IPS-NIHi7 (cell line): Measurements from ENCODE around the gene FOXN3.
"Not testable (repeated sequence)": the region's sequence is repeated elsewhere in the genome, so short reads cannot be mapped to it uniquely, and the experiment has no call there.

ENCODE experiments used
- DNase-seq: peaks from one replicate; pipeline ENCODE4 v3.0.0; 2012; ENCODE audit warnings: mixed read lengths; ENCODE audit errors: extremely low spot score

Gene FOXN3

DNA sequence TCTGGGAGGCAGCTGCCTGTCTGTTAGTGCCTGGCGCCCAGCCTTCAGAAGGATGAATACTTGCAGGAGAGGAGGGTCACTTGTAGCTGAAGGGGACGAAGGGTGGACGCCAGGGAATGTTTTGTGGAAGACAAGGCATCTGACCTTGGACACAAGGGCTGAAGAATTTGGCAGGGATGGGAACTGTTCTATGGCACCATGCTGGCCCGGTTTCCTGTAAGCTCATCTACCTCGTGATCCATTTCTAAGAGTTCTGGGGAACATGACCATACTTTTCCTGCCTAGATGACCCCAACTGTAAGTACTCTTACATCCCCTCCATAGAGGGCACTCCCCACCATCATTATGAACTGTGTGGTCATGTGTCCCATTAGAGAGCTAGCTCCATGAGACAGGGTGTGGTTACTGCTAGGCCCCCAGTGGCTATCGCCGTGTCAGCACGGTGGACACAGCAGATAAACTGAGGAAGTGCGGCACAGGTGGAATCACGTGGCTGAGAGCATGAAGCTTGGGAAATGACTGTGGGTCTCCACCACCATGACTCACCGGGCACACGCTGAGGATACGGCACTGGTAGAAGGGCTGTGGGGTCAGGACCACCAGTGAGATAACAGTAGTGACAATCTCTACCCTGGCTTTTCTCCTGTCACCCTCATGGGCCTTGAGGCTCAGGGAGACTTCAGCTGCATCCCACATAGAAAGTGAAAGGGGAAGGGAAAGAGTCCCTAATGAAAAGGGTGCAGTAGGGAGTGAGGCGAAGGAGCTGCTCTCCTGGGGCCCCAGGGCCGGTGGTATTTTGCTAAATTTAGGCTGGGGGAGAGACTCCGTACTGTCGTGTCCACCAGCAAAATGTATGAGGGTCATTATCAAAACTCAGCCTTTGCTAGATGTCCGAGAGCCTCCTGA is 252.6 kb downstream of the FOXN3 start:
- DNase-seq, result no peak

DNA sequence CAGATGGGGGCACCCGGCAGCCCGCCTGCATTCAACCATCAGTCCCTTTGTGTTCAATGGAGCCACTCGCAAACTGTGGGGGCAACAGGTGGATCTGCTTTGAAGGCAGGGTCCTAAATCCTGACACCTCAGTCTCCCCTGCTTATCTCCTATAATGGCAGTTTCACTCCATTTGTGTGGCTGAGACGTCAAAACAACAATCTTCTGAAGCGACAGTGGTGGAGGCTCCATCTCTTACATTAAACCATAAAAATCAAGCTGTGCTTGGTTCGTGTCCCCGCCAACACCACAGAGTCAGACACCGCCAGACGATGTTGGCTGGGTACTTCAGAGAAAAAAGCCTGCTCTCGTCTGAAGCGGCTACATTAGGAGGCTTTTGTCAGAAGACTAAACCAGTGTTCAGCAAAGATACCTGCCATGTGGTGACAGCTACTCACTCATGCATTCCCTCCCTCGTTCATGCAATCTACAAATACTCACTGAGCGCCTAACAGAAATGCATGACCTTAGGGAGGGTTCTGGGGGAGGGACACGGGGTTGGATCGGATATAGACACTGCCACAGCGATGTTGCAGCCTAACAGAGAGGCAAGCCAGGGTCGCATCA is 253.9 kb downstream of the FOXN3 start:
- DNase-seq, result no peak

DNA sequence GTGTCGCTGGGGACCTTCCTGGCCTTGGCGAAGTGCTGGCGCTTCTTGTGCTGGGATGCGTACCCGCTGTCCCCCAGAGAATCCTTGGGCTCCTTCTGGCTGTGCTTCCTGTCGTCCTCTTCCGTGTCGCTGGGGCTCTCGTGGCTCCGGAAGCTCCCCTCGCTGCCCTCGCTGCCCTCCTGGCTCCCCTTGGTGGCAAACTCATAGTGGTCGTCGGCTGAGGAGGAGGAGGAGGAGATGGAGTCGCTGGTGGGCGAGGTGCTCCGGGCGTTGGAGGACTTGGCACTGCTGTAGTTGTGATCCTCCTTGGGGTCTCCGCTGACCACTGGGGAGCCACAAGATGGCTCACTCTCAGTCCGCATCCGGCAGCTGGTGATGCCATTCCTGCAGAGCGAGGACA is 254.4 kb downstream of the FOXN3 start:
- no peak for DNase-seq

DNA sequence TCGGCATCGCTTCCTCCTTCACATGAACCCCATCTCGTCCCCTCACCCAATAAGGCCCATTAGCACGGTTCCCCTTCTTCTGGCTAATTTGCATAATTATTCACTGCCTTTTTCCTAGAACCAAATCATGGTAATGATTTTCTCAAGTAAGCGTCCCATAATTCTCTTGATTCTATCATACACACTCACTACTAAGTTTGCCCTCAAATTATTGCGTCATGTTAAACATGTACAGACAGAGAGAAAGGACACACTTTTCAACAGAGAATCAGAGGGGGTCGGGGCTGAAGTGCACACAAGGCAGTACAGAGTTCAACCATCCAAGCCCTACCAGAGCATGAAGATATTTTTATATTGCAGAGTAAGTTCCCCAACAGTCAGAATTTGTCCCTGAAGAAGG is 256.6 kb downstream of the FOXN3 start:
- DNase-seq, result no peak

DNA sequence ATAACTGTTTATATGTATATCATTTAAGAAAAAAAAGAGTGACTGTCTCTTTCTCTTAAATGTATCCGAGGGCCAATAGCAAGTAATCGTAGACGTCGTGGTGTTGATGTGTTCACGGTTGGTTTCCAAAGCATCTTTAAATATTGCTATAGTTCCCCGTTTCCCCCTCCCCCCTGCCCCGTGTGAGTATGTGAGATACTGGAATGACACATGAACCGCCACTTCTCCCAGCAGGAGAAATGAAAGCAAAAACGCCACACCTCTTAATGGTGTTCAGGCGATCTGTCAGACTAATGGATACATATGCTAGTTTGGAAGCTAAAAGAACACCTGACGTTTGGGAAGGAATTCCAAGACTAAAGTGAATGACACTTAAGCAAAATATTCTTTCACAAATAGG is 258.3 kb downstream of the FOXN3 start:
- DNase-seq, result no peak

DNA sequence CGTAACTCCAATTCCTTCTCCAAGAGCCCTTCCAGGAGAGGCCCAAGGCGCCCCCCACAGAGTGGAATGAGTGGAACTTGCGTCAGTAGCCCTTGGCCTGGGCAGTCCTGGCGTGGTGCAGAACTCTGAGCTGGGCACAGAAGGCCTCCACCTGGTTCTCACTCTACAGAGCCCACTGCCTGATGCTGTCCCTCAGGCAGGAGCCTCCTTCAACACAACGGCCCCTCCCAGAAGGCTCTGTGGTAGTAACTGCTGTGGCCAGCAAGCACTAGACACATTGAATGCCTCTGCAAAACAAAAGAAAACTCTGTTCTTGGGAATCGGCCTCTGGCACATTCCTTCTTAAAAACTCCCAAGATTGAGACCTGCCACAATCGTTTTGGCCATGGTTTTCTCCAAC is 258.9 kb downstream of the FOXN3 start:
- DNase-seq, result not testable (repeated sequence)

DNA sequence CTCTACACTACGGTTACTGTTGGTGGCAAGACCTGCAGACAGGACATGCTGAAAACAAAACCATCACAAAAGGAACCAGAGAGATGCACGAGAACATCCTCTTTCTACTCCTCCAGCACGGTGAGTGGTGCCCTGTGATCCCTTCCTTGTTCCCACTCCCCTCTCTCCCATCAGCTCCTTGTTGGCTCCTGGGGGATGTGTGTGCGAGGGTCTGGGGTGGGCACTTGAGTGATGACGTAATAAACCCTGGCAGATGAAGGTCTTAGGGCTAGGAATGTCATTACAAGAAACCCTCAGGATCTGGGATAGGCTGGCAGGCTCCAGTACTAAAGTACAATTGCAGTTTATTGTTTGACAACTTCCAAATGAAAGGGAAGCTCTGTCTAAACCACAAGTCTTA is 261.5 kb downstream of the FOXN3 start:
- DNase-seq, result no peak

DNA sequence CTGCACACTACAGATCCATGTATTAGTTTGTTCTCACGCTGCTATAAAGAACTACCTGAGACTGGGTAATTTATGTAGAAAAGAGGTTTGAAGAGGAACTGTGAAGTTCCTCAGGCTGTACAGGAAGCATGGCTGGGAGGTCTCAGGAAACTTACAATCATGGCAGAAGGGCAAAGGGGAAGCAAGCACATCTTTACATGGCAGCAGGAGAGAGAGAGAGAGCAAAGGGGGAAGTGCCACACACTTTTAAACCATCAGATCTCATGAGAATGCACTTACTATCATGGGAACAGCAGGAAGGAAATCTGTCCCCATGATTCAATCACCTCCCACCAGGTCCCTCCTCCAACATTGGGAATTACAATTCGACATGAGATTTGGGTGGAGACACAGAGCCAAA is 265.3 kb downstream of the FOXN3 start:
- not testable (repeated sequence) for DNase-seq

DNA sequence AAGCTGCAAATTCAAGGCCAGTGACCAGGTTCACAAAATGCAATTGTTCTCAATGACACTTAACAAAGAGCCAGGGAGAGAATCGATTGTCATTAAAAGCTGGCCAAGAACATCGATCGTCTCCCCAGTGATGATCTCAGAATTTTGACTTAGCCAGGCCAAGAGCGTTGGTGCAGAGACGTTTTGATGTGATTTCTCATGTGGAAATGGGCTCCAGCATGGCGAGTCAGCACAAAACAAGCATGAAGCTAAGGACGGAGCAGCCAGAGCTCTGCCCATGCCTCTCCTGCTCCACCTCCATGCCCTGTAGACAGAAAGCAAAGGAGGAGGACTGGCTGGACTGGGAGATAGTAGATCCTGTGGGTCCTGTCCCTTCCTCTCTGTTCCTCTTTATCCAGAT is 270.8 kb downstream of the FOXN3 start:
- no peak for DNase-seq

DNA sequence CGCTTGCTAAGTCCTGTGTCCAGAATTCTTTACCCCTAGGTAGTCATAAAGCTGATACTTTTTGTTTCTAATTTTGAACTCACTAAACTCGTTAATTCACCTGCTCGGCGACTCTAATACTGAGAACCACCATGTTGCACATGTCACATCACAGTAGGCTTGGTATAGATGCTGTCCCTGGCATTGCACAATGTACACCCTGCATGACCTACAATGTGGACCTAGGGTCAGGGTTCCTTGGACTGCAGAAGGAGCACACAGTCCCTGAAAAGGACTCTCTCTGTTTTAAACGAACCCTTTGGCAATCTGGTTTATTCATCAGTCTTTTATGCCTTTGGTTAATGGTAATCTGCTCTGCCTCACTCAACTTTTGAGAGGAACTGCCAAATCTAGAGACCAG is 272.4 kb downstream of the FOXN3 start:
- no peak for DNase-seq

DNA sequence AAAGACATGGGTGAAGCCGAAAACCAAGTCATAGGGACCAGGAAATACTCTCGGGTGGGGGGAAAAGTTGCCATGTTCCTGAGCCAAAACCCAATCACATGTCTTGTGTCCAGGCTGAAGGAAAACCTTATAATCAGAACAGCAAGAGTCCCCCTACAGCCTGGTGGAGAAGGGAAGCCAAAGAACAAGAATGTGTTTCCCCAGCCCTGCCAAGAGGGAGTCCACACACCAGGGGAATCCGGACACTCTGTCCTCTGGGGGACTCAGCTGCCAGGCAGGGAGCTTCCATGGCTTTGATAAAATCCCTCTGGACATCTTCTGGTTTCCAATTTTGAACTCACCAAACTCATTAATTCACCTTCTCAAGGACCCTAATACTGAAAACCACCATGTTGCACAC is 273.0 kb downstream of the FOXN3 start:
- no peak for DNase-seq

DNA sequence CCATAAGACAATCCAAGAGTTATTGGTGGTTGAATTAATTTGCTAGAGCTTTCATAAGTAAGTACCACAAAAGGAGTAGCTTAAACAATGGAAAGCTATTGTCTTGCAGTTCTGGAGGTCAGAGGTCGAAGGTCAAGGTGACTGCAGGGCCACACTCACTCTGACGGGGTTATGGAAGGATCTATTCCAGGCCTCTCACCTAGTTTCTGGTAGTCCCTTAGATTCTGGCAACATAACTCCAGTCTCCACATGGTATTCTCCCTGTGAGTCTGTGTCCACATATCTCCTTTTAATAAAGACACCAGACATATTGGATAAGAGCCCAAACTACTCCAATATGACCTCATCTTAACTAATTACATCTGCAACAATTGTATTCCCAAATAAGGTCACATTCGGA is 273.4 kb downstream of the FOXN3 start:
- DNase-seq, result no peak

DNA sequence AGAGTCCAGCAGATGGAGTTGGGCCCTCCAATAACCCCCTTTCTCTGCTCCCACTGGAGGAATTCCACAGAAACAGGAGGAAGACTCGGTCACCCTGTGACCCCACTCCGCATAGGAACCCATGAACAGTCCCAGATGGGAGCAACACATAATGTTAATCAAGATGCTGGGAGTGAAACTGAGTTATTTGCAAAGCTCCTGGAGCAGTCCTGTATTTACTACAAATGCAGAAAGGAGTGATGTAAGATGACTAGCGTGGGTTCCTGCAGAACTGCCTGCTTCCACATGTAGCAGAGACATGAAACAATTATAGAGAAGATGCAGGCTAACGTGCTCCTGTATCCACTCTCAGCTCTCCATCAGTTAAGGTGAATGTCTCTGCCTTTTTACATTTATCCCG is 274.7 kb downstream of the FOXN3 start:
- no peak for DNase-seq

DNA sequence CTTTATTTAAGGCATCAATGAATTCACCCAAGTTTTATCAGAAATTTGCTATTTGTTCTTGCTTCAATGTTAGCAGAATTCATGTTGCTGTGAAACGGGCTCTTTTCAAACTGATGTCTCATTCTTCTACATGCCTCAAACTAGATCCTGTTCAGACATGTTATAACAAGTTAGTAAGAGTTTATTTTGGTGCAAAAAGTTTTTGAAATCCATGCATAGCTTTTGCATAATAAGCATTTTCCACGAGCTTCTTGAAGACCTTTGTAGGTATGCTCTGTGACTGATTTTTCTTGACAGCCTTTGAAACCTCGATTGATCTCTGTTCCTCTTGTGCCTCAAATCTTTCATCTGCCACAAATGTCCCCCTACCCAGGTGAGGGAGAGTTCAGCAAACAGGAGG is 275.2 kb downstream of the FOXN3 start:
- DNase-seq, result no peak

DNA sequence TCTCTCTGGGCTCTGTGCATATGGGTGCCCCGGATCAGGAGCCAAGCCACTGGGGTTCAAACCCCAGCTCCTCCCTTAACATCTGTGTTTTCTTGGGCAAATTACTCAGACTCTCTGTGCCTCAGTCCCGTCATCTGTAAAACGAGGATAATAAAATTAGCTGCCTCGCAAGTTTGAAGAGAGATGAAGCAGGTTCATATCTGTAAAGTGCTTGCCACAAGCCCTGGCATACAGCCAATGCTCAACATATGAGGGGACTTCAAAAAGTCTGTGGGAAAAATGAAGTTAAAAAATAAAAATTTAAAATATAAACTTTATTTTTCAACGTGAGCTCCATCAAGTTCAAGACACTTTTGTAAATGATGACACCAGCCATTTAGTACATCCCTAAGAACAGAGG is 276.7 kb downstream of the FOXN3 start:
- no peak for DNase-seq

DNA sequence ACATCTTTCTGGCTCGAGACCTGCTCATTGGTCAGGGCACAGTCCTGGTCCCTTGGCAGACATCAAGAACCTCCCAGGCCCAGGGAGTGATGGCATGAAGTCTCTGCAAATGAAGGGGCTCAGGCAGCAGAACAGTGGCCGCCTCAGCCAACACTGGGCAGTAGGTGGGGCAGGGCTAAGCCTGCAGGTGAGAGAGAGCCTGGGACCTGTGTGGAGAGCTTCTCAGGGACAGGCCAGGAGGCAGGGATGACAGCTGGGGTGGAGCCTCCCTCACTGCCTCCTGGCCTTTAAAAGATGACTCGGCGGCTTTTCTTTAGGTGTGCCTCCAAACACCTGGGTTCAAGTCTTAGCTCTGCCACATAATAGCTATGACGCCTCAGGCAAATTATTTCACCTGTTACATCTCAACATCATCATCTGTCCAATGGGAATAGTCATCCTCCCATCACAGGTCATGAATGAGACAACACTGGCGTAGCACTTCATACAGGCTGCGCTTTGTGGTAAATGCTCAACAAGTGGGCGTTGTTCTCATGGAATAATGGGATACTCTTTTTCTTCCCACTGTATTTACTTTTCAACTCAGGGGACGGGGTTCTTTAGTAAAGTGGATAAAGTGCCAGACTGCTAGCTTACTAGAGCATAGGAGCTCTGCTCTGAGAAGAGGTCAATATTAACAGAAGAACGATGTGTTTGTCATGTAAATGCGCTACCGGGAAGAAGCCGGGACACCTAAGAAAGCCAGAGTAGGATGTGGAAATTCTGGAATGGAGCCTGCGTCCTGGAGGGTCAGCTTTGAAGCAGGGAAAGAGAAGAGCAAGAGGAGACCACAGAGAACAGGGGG is 277.4 kb downstream of the FOXN3 start:
- peak; percentile 29 for DNase-seq

DNA sequence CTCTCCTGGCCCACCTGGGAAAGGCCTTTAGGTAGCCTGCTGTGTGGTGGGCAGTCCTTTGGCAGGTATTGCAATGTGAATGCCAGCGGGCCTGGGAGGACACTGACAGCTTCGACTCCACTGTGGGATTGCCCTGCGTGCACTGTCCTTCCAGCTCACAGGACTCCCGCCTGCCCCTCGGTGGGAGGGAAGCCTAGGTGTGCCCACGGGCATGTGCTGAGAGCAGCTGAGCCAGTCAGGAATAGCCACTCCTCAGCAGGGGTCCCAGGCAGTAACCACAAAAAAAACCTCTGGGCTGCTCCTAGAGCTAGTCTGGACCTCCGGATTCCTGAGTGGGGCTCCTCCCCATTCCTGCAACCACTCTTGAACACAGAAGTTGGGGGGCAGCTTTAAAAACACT is 278.2 kb downstream of the FOXN3 start:
- DNase-seq, result no peak

DNA sequence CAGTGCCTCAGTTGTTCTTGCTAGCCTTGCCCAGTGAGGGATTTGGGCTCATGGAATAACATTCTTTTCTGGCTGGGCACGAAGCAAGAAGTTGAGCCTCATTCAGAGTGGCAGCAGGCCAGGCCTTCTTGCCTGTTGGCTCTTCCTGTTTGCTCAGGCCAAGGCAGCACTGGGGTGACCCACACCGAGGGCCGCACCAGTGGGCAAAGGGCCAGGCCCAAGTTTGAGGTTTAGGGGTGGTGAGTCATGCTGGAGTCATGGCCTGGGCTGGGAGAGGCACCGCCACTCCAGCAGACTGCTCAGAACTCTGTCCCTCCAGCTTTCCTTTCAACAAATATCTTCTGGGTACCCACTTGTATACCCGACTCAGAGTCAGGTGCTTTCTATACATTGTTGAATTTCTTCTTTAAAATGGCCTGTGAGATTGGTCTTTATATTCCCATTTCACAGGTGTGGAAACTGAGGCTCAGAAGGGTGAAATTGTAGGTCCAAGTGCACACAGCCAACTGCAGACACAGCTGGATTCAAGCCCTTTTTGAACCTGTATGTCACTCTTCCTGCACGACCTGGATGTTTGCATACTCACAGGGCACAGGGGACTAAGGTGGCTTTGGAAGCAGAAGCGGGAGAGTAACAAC is 279.4 kb downstream of the FOXN3 start:
- DNase-seq, result no peak

DNA sequence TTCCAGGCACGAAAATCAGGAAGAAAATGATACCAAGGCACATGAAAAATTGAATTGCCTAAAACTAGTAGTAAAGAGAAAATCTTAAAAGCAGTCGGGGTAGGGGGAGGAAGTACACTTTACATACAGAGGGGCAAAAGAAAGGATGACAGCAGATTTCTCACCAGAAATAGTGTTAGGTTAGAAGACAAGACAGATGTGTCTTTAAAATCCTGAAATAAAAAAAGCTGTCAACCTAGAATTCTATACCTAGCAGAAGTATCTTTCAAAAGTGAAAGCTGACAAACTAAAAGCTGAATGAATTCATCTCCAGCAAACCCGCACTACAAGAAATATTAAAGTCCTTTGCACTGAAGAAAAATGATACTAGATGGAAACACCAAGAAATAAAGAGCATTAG is 280.4 kb downstream of the FOXN3 start:
- DNase-seq, result no peak

DNA sequence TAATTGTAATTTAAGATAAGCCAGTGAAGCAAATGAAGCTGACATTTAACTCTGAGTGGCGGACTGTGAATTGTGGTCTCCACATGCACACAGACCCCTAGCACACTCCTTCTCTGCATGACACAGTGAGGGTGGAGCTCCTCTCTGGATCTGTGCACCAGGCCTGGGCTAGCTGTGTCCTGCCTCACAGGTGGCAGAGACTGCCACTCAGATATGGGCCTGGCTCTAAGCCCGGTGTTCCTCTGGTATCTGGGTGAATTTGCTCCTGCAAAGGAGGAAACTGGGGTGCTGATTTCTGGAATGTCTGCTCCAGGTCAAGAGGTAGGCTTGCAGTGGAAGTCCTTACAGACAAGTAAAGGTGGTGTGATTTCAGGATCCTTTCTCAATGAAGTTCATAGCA is 282.4 kb downstream of the FOXN3 start:
- no peak for DNase-seq

DNA sequence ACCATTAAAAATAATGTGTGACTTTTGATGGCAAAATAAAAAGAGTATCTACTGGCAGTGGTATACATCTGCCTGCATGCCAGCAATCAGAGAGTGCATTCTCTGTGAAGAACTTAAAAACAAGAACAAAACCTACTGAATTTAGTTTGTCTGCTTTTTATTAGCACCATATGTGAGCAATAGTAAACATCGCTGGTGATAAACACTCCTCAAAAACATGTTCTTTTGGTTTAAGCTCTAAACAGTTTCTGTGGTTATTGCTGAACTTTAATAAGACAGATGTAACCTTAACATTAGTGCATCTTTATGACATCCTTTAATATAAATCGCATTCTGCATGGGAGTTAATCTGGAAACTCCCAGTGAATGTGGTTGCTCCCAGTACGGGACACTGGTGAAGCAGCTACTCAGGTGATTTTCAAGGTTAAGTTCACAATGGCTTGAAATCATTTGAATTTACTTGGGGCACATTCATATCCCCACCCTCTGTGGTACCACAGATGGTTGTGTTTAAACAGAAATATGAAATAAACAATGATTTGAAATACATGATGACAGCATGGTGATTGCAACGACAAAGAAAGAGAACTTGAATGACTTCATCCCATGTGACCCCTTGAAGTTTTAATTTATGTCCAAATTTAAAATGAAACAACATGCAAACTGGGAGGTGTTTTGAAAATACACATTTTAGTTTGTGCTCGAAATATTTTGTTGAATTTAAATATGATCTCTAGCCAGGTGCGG is 285.9 kb downstream of the FOXN3 start:
- no peak for DNase-seq
